GM15510 (cell line): ENCODE measurements around the gene EIF2AK3.

Experiments
- POLR2A ChIP-seq: IDR thresholded peaks from 3 replicates; pipeline ENCODE4 v1.6.1; 2011; ENCODE audit warnings: borderline replicate concordance; ENCODE audit not compliant: insufficient read length; ENCODE audit errors: extremely low read depth

EIF2AK3 gene

DNA sequence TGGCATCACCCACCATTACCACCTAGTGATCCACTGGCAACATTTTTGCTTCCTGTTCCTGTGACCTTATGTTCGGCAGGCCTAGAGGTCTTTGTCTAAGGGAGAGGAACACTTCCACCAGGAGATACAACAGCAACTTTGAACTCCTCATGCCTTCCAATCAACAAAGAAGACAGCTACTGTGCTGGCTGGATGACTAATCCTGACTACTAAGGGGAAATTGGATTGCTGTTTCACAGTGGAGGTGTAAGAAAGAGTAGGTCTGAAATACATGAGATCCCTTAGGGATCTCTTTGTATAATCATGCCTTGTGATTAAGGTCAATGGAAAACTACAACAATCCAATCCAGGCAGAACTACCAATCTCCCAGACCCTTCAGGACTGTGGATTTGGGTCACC is 45.2 kb downstream of the EIF2AK3 start:
- no peak for TF ChIP-seq POLR2A

GRCh38 chr2:88580088-88580487 is 47.2 kb downstream of the EIF2AK3 start:
- no peak for TF ChIP-seq POLR2A

- no peak for TF ChIP-seq POLR2A
These were observed 51.6 kb downstream of the EIF2AK3 start for GRCh38 chr2:88575630-88576029.

DNA sequence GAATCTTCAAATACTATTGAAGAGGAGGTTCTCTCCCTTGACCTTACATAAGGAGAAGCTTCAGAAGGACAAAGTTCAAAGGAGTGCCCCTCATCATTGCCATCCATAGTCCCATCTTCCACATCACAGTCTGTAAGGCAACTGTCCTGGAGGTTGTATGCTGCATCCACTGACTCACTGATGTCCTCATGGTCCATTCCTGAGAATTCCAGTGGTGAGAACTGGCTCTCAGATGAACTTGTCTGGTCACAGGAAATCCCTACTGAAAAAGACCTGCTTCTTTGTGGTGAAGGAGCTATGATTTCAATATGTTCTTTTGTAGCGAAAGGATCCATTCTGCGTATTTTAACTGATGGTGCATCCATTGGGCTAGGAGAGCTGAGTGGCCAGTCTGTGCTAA is 52.2 kb downstream of the EIF2AK3 start:
- TF ChIP-seq POLR2A: no peak

GRCh38 chr2:88574445-88574844 is 52.8 kb downstream of the EIF2AK3 start:
- TF ChIP-seq POLR2A: no peak

DNA sequence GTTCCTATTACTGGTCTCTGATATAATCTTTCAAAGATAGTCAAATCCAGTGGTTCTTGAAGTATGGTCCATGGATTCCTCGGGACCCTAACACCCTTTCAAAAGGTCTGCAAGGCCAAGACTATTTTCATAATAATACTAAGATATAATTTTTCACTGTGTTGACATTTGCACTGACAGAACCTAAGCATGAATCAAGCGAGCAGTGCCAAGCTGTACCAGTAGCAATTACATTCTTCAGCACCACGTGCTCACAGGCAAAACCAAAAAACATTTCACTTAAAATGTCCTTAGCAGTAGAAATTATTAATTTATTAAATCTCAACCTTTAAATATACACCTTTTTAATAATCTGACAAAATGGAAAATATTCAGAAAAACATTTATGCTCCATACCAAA is 59.1 kb downstream of the EIF2AK3 start:
- TF ChIP-seq POLR2A: no peak

GRCh38 chr2:88564402-88564801 is 62.9 kb downstream of the EIF2AK3 start:
- TF ChIP-seq POLR2A: no peak

- TF ChIP-seq POLR2A: no peak
These were observed 64.1 kb downstream of the EIF2AK3 start for GRCh38 chr2:88563129-88563528.

GRCh38 chr2:88561646-88562388 is 65.4 kb downstream of the EIF2AK3 start:
- TF ChIP-seq POLR2A: no peak

DNA sequence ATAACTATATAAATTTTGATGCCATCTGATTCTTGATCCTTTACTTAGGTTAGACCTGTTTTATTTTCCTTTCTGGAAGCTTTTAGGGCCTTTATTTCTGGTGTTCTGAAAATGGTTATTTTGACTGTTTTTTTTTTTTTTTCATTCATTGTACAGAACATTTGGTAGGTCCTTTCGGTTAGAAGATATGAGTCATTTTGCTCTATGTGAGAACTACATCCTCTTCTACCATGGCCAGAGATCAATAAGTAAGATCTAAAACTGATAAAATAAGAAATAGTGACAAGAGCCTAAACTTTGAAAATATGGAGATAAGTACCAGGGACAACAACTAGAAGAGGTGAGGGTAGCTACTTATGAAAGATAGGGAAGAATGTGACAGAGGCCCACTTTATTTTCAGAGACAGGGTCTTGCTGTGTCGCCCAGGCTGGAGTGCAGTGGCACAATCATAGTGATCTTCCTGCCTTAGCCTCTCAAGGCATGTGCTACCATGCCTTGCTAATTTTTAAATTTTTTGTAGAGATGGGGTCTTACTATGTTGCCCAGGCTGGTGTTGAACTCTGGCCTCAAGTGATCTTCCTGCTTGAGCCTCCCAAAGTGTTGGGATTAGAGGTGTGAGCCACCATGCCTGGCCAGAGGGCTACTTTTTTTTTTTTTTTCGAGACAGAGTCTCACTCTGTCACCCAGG is 66.5 kb downstream of the EIF2AK3 start:
- no peak for TF ChIP-seq POLR2A

DNA sequence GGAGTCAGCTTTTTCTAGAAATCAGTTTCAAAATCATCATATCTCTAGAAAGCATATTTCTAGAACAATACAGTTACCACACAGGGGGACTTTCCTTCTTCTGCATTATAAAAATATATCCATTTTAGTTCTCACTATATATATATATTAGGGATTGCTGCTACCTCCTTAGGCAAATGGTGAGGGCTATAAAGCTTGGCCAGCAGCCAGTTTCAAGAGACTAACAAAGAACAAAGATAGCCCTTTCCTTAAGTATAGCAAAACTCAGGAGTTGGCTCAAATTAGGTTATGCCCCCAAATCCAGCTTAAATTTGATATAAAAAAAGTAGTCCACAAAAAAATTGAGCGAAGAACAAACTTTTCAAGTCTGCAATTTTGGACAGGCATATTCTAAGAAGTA is 70.0 kb downstream of the EIF2AK3 start:
- TF ChIP-seq POLR2A: no peak

GRCh38 chr2:88556026-88556425 is 71.2 kb downstream of the EIF2AK3 start:
- no peak for TF ChIP-seq POLR2A

DNA sequence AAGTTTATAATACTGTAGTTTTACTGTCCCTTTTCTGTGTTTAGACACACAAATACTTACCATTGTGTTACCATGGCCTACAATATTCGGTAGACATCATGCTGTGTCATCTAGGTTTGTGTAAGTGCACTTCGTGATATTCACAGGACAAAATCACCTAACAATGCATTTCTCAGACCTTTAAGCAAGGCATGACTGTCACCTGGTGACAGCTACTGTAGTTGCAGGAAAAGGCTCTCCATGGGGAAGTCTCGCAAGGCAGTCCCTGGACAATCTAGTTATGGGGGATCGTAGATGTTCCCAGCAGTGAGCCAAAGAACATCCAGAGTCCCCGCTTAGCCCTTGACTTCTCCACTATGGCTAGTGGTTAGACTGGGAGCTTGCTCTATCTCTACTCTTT is 73.1 kb downstream of the EIF2AK3 start:
- TF ChIP-seq POLR2A: no peak

- no peak for TF ChIP-seq POLR2A
These were observed 77.5 kb downstream of the EIF2AK3 start for GRCh38 chr2:88549616-88550292.

- no peak for TF ChIP-seq POLR2A
These were observed 82.1 kb downstream of the EIF2AK3 start for GRCh38 chr2:88545118-88545517.

GRCh38 chr2:88543541-88544057 is 83.7 kb downstream of the EIF2AK3 start:
- no peak for TF ChIP-seq POLR2A

- no peak for TF ChIP-seq POLR2A
These were observed 84.6 kb downstream of the EIF2AK3 start for GRCh38 chr2:88542668-88543067.

GRCh38 chr2:88540346-88540745 is 86.9 kb downstream of the EIF2AK3 start:
- TF ChIP-seq POLR2A: no peak
